HG03558 (cell line): ENCODE results near the gene PER3.
"Not testable (repeated sequence)": the region's sequence is repeated elsewhere in the genome, so short reads cannot be mapped to it uniquely, and the experiment has no call there.

ENCODE experiments used
- ATAC-seq: cut with Tn5 transposase; IDR thresholded peaks from one replicate; pipeline ENCODE4 v1.9.1; 2021; ENCODE audit warnings: moderate number of reproducible peaks; ENCODE audit not compliant: unreplicated experiment; ENCODE audit errors: extremely low read depth

Gene PER3

GRCh38 chr1:7777591-7777990, 6.5 kb upstream of the PER3 start:
- no peak for ATAC-seq

GRCh38 chr1:7778133-7778628, 5.9 kb upstream of the PER3 start:
- ATAC-seq, result no peak

- no peak for ATAC-seq
Measured at GRCh38 chr1:7780976-7781375, 3.1 kb upstream of the PER3 start.

- ATAC-seq, result no peak
Measured at GRCh38 chr1:7781501-7781900, 2.6 kb upstream of the PER3 start.

- no peak for ATAC-seq
Measured at GRCh38 chr1:7781923-7782495, 2.1 kb upstream of the PER3 start.

- no peak for ATAC-seq
Measured at GRCh38 chr1:7783178-7783711, 846 bp upstream of the PER3 start.

- ATAC-seq, result no peak
Measured at GRCh38 chr1:7784492-7785071, 491 bp downstream of the PER3 start.

GRCh38 chr1:7785108-7785507, 1.0 kb downstream of the PER3 start:
- no peak for ATAC-seq

GRCh38 chr1:7786795-7787194, 2.7 kb downstream of the PER3 start:
- no peak for ATAC-seq

GRCh38 chr1:7789828-7790227, 5.7 kb downstream of the PER3 start:
- no peak for ATAC-seq

GRCh38 chr1:7791027-7791426, 6.9 kb downstream of the PER3 start:
- ATAC-seq, result not testable (repeated sequence)

- ATAC-seq, result no peak
Measured at GRCh38 chr1:7795406-7795805, 11.3 kb downstream of the PER3 start.

- no peak for ATAC-seq
Measured at GRCh38 chr1:7805460-7805859, 21.4 kb downstream of the PER3 start.

- no peak for ATAC-seq
Measured at GRCh38 chr1:7808253-7808844, 24.3 kb downstream of the PER3 start.

GRCh38 chr1:7809742-7810141, 25.7 kb downstream of the PER3 start:
- ATAC-seq, result no peak

GRCh38 chr1:7810395-7810794, 26.3 kb downstream of the PER3 start:
- ATAC-seq, result no peak

GRCh38 chr1:7811476-7811875, 27.4 kb downstream of the PER3 start:
- no peak for ATAC-seq

GRCh38 chr1:7813677-7814373, 29.7 kb downstream of the PER3 start:
- ATAC-seq, result no peak

- ATAC-seq, result no peak
Measured at GRCh38 chr1:7821282-7821681, 37.2 kb downstream of the PER3 start.

GRCh38 chr1:7824701-7825100, 40.6 kb downstream of the PER3 start:
- ATAC-seq, result no peak

- no peak for ATAC-seq
Measured at GRCh38 chr1:7826363-7826762, 42.3 kb downstream of the PER3 start.
